CD4-positive, alpha-beta T cell treated with Interleukin-6 for 4 hours (primary cell): ENCODE results near the gene OR2S2.
"Not testable (repeated sequence)": the region's sequence is repeated elsewhere in the genome, so short reads cannot be mapped to it uniquely, and the experiment has no call there.

ENCODE experiments used
- DNase-seq: peaks from one replicate; pipeline ENCODE4 v3.0.0-alpha.2; 2020; ENCODE audit warnings: mixed read lengths

OR2S2 gene

DNA sequence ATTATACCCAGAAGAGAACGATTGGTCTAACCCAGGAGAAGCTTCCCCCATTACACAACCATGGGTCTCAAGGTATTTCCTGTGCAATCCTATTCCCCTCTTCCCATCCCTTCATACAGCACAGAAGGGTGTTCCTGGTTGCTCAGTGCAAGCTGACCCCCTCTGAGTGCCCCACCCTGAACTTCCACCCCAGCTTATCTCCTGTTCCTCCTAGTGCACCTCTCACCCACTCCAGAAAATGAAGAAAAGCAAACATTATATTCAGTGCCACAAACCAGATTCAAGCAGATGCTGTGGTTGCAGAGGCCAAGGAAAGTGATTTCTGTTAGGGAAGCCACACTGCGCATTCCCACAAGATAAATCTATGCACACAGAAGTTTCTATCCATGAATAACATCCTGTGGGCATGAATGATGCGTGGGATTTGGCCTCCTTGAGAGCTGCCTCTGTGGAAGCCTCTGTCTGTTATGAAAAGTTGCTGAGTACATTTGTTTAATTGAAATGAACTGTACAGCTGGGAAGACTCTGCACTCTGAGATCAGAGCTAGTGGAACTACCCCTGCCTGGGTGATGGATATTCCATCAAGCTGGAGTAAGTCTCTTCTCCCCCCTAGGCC, 2.2 kb upstream of the OR2S2 start:
- no peak for DNase-seq

DNA sequence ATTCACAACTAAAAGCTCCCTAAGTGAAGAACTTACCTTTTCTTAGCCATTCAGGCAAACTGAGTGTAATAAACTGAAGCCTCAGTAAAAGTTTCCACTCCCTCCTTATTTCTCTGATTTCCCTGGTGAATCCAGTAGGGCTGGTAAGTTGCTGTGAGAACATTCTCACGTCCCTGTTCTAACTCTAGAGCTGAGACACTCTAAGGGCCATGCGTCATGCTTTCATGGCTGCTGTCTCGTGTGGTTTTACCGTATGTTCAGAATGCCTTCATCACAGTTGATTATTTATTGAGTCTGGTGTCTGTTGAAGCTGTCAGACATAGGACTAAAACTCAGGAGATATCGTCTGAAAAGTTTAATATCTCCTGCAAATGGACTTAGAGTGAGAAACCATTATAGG, 1.3 kb downstream of the OR2S2 start:
- no peak for DNase-seq

- peak; percentile 59 for DNase-seq
These were observed 2.9 kb downstream of the OR2S2 start for GRCh38 chr9:35954942-35955546.

GRCh38 chr9:35952526-35953191, 5.3 kb downstream of the OR2S2 start:
- no peak for DNase-seq

GRCh38 chr9:35951736-35952135, 6.2 kb downstream of the OR2S2 start:
- no peak for DNase-seq

DNA sequence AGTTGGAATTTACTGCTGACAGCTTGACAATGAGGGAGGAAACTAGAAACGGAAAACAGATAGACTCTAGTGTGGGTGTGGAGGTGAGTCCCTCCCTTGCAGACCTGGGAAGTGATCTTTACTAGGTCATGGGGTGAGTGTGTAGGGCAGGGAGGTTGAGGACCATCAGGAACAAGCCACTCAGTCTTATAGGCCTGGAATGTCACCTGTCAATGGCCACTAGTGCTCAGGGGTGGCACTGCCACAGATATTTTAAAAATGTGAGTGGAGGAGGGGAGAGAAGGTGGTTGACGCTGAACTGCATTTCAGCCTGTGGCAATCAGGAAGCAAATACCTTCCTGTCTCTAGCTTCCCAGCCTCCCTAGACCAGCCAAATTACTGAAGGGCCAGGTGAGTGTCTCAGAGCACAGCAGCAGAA, 9.0 kb downstream of the OR2S2 start:
- DNase-seq = no peak

DNA sequence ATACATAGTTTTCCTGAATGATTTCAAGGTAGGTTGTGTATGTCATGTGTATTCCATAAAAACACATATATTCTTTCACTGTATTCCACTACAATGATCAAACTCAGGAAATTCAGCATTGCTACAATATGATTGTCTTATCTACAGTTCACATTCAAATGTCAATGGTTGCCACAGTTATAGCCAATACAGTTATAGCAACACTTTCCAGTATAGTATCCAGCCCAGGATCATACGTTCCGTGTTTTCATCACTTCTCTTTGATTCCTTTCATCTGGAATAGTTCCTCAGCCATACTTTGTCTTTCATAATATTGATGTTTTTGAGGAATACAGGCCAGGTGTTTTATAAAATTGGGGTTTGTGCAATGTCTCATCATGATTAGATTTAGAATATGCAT, 9.5 kb downstream of the OR2S2 start:
- no peak for DNase-seq

- peak; percentile 82 for DNase-seq
These were observed 12.5 kb downstream of the OR2S2 start for GRCh38 chr9:35945341-35946018.

- DNase-seq = no peak
These were observed 13.1 kb downstream of the OR2S2 start for GRCh38 chr9:35944841-35945240.

DNA sequence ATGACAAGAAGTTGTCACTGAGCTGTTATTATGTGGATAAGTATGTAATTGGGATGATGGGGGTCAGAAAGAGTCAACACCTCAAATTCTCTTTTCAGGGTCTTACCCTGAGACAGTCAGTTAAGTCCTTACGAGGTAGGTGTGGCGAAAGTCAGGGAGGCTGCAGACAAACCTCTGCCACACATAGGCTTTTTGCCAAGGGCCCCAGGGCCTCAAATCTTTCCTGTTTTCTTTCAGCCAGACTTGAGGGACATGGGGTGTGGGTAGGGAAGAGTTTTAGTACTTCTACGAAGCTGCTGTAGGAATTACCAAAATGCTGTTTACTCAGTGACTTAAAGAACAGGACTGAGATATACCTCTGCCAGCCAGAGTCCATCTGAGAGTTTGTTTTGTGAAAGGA, 13.8 kb downstream of the OR2S2 start:
- no peak for DNase-seq

- no peak for DNase-seq
These were observed 15.7 kb downstream of the OR2S2 start for GRCh38 chr9:35942286-35942685.

GRCh38 chr9:35940458-35941407, 17.2 kb downstream of the OR2S2 start:
- peak; percentile 71 for DNase-seq

DNA sequence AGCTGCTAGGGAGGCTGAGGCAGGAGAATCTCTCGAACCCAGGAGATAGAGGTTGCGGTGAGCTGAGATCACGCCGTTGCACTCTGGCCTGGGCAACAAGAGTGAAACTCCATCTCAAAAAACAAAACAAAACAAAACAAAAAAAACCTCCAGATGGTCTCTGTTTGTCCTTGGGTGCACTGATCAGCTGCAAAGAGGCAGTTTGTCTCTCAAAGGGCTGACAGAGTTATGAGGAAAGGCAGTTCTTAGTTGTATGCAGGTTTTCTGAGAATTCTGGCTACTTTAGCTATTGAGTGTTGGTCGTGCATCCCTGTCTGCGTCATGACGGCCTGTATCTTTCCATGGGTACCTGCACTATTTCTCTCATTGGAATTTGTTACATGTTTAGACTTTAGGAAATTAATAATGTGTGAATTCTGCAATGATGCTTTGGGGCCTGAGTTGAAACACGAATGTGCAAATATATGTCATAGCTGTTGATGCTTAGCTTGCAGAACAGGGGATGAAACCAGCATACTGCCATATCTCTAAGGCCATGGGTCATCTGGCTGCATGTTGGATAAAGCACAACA, 18.2 kb downstream of the OR2S2 start:
- DNase-seq = no peak

- DNase-seq = no peak
These were observed 19.2 kb downstream of the OR2S2 start for GRCh38 chr9:35938474-35939356.

GRCh38 chr9:35937227-35937626, 20.7 kb downstream of the OR2S2 start:
- no peak for DNase-seq

DNA sequence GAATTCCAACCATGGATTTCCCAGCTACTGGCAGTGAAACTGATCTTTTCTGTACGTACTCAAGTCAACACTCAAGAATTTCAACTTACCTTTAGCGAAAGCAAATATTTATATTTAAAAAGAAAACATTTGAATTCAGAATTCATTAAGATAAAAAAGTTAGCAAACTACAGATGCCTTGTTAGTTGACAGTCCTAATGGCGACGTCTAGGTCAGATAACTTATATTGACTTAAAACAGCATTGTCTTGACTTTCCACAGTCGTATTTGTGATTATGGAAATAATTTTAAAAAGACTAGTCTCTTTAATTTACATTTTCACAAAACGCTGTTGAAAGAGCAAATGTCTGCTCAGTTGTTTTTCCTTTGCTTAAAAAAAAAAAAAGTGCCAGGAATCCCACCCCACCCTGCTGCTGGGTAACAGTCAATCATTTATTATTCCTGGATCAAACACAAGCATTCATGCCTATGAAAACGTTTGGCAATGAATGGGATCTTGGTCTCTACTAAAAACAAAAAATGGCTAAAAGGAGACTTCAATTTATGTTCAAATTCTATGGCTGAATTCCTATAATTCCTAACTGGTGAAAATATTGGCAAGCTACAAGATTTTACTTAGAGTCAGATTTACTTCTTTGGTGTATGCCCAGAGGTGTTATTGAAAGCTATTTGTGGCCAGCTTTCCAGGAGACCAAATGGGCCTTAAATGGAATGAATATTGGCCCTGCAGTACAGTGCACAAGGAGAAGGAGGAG, 22.0 kb downstream of the OR2S2 start:
- no peak for DNase-seq

DNA sequence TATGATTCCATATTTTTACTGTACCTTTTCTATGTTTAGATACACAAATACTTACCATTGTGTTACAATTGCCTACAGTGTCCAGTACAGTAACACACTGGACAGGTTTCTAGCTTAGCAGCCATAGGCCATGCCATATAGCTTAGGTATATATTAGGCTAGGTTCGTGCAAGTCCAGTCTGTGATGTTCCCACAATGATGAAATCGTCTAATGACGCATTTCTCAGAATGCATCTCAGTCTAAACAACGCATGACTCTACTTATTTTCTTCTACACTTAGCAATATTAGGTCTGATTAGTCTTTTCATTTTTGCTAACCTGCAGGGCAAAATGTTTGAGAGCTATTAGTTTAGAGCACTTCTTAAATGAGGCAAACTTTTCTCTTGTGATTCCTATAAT, 22.7 kb downstream of the OR2S2 start:
- DNase-seq = no peak

DNA sequence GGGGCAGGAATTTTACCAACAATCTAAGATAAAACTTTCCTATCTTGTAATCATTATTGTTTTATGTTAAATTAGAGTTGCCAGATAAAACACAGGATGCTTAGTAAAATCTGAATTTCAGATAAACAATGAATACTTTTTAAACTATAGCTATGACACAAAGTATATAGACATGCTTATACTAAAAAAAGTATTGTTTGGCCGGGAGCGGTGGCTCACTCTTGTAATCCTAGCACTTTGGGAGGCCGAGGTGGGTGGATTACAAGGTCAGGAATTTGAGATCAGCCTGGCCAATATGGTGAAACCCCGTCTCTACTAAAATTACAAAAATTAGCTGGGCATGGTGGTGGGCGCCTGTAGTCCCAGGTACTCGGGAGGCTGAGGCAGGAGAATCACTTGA, 23.9 kb downstream of the OR2S2 start:
- DNase-seq = not testable (repeated sequence)

- DNase-seq = no peak
These were observed 24.3 kb downstream of the OR2S2 start for GRCh38 chr9:35933550-35934067.

- peak; percentile 44 for DNase-seq
These were observed 25.2 kb downstream of the OR2S2 start for GRCh38 chr9:35932735-35933134.
